ENCODE data around the gene MEIOSIN. TPM values are rescaled to one million over a fixed set of nuclear protein-coding genes. Genes with fewer than 3 reads are reported as not detected.

MEIOSIN gene
- total and polyA plus RNA-seq, 9 of the 15 experiments (the other 6 are each of a cell fraction or from before 2014, with no cell fraction given) = 0.06 to 2.0 (median 0.76) TPM

- peak overlapping the region; percentile 77 for H3K27ac ChIP-seq (ENCODE audit: extremely low read depth, low read depth, low read length)
- peak; percentile 2 for ATAC-seq
- under 1% methylated on average over 44 of the region's 102 CpGs for WGBS (ENCODE audit: insufficient coverage, low coverage, missing lambda C conversion rate)
- no peak for TF ChIP-seq ZBTB8A (IDR thresholded peaks at IDR 0.05; ENCODE audit: partially characterized antibody)
- TF ChIP-seq, protein P1, sequence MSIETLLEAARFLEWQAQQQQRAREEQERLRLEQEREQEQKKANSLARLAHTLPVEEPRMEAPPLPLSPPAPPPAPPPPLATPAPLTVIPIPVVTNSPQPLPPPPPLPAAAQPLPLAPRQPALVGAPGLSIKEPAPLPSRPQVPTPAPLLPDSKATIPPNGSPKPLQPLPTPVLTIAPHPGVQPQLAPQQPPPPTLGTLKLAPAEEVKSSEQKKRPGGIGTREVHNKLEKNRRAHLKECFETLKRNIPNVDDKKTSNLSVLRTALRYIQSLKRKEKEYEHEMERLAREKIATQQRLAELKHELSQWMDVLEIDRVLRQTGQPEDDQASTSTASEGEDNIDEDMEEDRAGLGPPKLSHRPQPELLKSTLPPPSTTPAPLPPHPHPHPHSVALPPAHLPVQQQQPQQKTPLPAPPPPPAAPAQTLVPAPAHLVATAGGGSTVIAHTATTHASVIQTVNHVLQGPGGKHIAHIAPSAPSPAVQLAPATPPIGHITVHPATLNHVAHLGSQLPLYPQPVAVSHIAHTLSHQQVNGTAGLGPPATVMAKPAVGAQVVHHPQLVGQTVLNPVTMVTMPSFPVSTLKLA (conservative IDR thresholded peaks at IDR 0.05) = no peak
- TF ChIP-seq HDAC8 (tag; IDR thresholded peaks at IDR 0.05) = no peak
- TF ChIP-seq SAFB (IDR thresholded peaks at IDR 0.05; ENCODE audit: borderline replicate concordance, low read depth, low read length) = peak; percentile 68; the same call in 1 of the 2 replicates
- peak; percentile 72 for TF ChIP-seq FIP1L1 (IDR thresholded peaks at IDR 0.05; ENCODE audit: low read depth, low read length, poor library complexity, severe bottlenecking)
- TF ChIP-seq ZNF77 (CRISPR knock-in tag; IDR thresholded peaks at IDR 0.05) = no peak
- TF ChIP-seq SPI1 (IDR thresholded peaks at IDR 0.05; ENCODE audit: borderline replicate concordance, low read depth, low read length) = no peak
- peak; percentile 18 for TF ChIP-seq HMGN3 (IDR thresholded peaks at IDR 0.05; ENCODE audit: borderline replicate concordance, extremely low read depth, insufficient read length, low read depth, low read length)
- TF ChIP-seq CHD4 (IDR thresholded peaks at IDR 0.05; ENCODE audit: insufficient read depth, insufficient replicate concordance, low read depth, low read length, poor library complexity, severe bottlenecking) = no peak
- TF ChIP-seq CTBP1 (IDR thresholded peaks at IDR 0.05; ENCODE audit: borderline replicate concordance) = peak; percentile 84; the same call in 1 of the 2 replicates
- no peak for TF ChIP-seq POLR2H (tag; IDR thresholded peaks at IDR 0.05; ENCODE audit: low read depth)
- no peak for TF ChIP-seq ARID2 (IDR thresholded peaks at IDR 0.05)
- no peak for TF ChIP-seq HOXB6 (CRISPR knock-in tag; IDR thresholded peaks at IDR 0.05; ENCODE audit: borderline replicate concordance)
- TF ChIP-seq, protein P2, sequence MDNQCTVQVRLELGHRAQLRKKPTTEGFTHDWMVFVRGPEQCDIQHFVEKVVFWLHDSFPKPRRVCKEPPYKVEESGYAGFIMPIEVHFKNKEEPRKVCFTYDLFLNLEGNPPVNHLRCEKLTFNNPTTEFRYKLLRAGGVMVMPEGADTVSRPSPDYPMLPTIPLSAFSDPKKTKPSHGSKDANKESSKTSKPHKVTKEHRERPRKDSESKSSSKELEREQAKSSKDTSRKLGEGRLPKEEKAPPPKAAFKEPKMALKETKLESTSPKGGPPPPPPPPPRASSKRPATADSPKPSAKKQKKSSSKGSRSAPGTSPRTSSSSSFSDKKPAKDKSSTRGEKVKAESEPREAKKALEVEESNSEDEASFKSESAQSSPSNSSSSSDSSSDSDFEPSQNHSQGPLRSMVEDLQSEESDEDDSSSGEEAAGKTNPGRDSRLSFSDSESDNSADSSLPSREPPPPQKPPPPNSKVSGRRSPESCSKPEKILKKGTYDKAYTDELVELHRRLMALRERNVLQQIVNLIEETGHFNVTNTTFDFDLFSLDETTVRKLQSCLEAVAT (IDR thresholded peaks at IDR 0.05) = peak in 1 of 2 experiments; percentile 72; a peak in 2 of 4 replicates
- no peak for TF ChIP-seq E2F3 (CRISPR knock-in tag; IDR thresholded peaks at IDR 0.05)
- TF ChIP-seq, protein P3, sequence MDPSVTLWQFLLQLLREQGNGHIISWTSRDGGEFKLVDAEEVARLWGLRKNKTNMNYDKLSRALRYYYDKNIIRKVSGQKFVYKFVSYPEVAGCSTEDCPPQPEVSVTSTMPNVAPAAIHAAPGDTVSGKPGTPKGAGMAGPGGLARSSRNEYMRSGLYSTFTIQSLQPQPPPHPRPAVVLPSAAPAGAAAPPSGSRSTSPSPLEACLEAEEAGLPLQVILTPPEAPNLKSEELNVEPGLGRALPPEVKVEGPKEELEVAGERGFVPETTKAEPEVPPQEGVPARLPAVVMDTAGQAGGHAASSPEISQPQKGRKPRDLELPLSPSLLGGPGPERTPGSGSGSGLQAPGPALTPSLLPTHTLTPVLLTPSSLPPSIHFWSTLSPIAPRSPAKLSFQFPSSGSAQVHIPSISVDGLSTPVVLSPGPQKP (CRISPR knock-in tag; IDR thresholded peaks at IDR 0.05) = no peak
- TF ChIP-seq TFAM (CRISPR knock-in tag; conservative IDR thresholded peaks at IDR 0.05) = no peak
Measured at GRCh38 chr19:45767881-45768654, 34.8 kb downstream of the MEIOSIN start.

More at GRCh38 chr19:45767881-45768654, 34.8 kb downstream of the MEIOSIN start:
- ChIA-PET CTCF (ENCODE audit: low intra/inter-chr PET ratio) (interaction anchor here (0.6 kb wide), 1 partner anchor 118 kb away, joined by 3 read pairs; the partner anchor contains the start of gene IRF2BP1), POLR2A (interaction anchor here (0.6 to 5.9 kb wide), 8 partner anchors 11 to 364 kb away, joined by 3 to 70 read pairs (median 4); partner anchors contain the start of gene DMPK)
- DNase-seq (ENCODE audit: extremely low read depth in 1 of 4, low spot score in 3 of 4) (peak; percentile 41 to 80 (median 66)), FAIRE-seq (peak; percentile 26)
- Histone ChIP-seq H3K4me1 (replicated peaks in 1 of 2; ENCODE audit: control insufficient read depth in 2 of 2, insufficient read depth in 2 of 2, low read length in 2 of 2) (peaks cover 10 to 89% of the 10 kb centered on the region in 2 experiments; a peak in 4 of 5 replicates), H3K36me3 (ENCODE audit: control insufficient read depth, insufficient read depth, low read length) (peaks cover 4% of the 10 kb centered on the region; the same call in 1 of the 3 replicates), H3K79me2 (ENCODE audit: control insufficient read depth, insufficient read depth, low read length) (peaks cover 17% of the 10 kb centered on the region; the same call in 2 of the 3 replicates), H3K4me3 (peak overlapping the region; percentile 56), H3K9me1 (ENCODE audit: control insufficient read depth, insufficient read depth, low read length) (no peaks in the 10 kb centered on the region), H3K4me2 (ENCODE audit: insufficient read depth, low read length) (peak overlapping the region; percentile 88), H2AFZ (ENCODE audit: low read depth, low read length) (peak overlapping the region; percentile 87), H3K9ac (ENCODE audit: insufficient read depth in 1 of 2, low read depth in 2 of 2, low read length in 2 of 2) (peak overlapping the region; percentile 69 to 98), H3K27me3 (ENCODE audit: control insufficient read depth in 2 of 2, insufficient read depth in 2 of 2, low read length in 2 of 2) (no peaks in the 10 kb centered on the region), H4K20me1 (replicated peaks; ENCODE audit: control insufficient read depth, insufficient read depth, low read length) (no peaks in the 10 kb centered on the region), H3K9me3 (replicated peaks; ENCODE audit: control insufficient read depth, insufficient read depth, low read depth, low read length) (no peaks in the 10 kb centered on the region)
- in situ Hi-C loops (cut with MboI) = no loop called here
- BruUV-seq (replicated peaks) = TSS peak; percentile 56
- intact Hi-C loops (cut with micrococcal nuclease) = no loop called here
